ENCODE data around the gene RPL39L.
"Not testable (repeated sequence)": the region's sequence is repeated elsewhere in the genome, so short reads cannot be mapped to it uniquely, and the experiment has no call there.

Gene RPL39L
- total RNA-seq, result 2.2 to 2.9 reads per million in 2 donors

GRCh38 chr3:187139126-187139894 is at the start of gene RPL39L:
RPL39L (minus strand) TSS chr3:187139496; CDS start chr3:187121300, 18,196 bp downstream.
- peak; percentile 84 to 98 (median 86) for DNase-seq

- no peak for DNase-seq
Observed at GRCh38 chr3:187188931-187189330, 49.6 kb upstream of the RPL39L start.

DNA sequence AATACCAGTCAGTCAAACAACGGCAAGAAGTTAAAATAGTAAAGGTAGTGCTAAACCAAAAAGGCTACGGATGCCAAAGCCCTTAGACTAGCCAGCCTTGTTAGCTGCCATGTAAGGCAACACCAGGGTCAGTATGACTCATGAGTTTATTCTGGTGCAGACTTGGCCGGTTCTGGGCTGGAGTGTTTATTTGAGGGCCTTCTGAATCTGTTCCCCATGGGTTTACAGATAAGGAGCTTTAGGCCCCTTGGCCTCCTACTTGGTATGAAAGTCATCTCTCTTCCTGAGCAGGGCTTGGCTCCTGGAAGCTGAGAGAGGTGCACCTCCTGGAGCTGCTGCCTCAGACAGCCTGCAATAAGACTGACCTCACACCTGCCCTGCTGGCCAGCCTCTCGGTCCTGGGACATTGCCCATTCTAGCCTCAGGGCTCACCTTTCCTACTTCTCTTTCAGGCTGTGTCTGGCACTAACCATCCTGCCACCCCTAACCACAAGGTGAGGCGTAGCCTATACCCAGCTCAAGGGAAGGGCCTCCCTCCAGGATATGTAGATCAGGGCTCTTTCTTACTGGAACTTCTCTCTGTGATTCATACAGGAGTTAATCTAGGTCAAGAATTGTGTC is 47.6 kb upstream of the RPL39L start:
- no peak for DNase-seq

- no peak for DNase-seq
Observed at GRCh38 chr3:187186375-187186774, 47.1 kb upstream of the RPL39L start.

DNA sequence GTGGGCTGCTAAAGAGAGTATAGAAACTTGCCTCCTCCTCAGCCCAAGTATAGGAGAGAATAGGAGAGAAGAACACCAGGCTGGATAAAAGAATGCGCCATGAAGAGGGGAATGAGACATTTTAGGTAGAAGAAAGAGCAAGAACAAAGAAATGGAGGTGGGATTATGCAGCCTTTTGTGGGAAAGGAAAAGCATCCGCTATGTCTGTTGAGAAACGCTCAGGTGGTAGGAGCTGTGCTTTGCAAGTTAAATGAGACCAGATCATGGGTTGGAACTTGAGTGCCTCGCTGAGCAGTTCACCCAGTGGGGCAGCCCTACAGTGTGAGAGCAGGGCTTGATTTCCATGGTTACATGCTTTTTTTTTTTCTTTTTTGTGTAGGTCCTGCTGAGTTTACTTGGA is 46.5 kb upstream of the RPL39L start:
- no peak for DNase-seq

GRCh38 chr3:187183903-187184302 is 44.6 kb upstream of the RPL39L start:
- DNase-seq, result no peak

- peak in 1 of 5 experiments; percentile 60 for DNase-seq
Observed at GRCh38 chr3:187183210-187183862, 44.0 kb upstream of the RPL39L start.

DNA sequence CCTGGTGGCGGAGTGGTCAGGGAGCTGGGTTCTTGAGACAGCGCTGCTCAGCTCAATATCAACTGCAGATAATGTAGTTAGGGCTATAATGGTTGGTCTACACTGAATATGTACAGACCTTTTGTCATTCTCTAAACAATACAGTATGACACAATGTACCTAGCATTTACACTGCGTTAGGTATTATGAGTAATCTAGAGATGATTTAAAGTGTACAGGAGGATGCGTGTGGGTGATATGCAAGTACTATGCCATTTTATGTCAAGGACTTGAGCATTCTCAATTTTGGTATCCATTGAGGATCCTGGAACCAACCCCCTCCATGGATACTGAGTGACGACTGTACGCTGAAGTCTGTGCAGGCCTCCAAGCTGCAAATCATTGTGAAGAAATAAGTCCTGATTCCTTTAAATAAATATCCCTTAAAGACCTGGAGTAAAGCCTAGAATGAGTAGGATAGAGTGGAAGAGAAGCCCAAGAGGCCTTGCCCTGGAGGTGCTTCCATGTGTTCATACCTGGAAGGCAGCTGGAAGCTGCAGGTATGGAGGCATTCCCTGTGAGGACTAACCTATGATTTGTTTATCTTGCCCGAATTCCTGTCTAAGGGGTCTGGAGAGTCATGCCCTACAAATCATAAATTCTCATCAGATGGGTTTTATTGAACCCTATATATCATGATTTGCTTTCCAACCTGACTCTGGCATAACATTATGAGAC is 42.3 kb upstream of the RPL39L start:
- DNase-seq, result no peak

- no peak for DNase-seq
Observed at GRCh38 chr3:187172929-187173328, 33.6 kb upstream of the RPL39L start.

GRCh38 chr3:187170911-187171310 is 31.6 kb upstream of the RPL39L start:
- not testable (repeated sequence) for DNase-seq

- no peak for DNase-seq
Observed at GRCh38 chr3:187169231-187169960, 30.1 kb upstream of the RPL39L start.

- DNase-seq, result no peak
Observed at GRCh38 chr3:187167777-187168176, 28.5 kb upstream of the RPL39L start.

DNA sequence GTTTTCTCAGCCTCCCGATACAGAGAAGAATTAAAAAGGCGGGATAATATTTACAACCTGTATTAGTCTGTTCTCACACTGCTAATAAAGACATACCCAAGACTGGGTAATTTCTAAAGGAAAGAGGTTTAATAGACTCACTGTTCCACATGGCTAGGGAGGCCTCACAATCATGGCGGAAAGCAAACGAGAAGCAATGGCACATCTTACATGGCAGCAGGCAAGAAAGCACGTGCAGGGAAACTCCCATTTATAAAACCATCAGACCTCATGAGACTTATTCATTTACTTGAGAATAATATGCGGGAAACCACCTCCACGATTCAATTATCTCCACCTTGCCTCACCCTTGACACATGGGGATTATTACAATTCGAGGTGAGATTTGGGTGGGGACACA is 27.5 kb upstream of the RPL39L start:
- no peak for DNase-seq

DNA sequence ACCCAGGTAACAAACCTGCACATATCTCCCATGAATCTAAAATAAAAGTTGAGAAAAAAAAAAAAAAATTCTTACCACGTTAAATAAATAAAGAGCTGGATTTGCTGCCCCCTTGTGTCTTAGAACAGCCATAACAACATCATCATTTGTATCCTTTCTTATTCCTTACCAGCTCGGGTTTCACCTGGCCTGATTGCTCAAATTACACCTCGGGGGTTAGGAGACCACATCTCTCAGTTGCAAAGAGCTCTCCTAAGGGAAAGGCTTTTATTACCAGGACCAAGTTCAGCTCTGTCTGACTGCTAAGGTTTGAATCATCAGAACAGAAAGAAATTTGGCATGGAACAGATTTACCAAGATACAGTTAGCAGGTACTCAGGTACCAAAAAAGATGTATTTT is 25.8 kb upstream of the RPL39L start:
- peak in 3 of 5 experiments; percentile 8 to 73 (median 54) for DNase-seq

DNA sequence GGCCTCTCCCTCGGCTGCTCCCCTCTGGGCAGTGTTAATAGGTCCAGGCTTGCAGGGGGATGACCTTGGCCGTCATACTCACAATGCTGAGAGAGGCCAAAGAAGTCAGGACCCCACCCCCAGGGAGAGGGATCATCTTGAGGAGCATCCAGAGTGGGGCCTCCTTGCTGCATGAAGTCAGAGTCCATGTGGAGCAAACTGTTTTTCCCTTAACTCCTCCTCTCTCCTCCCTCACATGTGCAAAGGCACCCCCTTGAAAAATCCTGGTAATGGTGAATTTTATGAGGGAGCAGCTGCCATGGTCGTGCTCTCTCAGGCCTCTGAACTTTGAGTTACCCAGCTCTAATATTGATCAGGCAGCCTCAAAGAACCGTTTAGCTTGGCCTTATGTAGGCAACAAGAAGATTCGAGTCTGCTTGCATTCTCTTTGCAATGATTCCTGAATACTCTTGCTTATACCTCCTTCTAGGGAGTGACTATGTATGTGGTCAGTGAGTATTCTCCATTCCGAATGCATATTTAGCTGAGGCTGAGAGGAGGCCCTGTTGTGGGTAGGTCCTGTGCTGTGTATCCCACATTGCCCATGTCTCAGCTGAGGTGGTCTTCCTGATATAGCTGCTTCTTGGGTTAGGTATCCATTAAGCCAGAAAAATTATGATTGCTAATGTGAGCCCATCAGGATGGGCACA is 23.1 kb upstream of the RPL39L start:
- DNase-seq, result no peak

DNA sequence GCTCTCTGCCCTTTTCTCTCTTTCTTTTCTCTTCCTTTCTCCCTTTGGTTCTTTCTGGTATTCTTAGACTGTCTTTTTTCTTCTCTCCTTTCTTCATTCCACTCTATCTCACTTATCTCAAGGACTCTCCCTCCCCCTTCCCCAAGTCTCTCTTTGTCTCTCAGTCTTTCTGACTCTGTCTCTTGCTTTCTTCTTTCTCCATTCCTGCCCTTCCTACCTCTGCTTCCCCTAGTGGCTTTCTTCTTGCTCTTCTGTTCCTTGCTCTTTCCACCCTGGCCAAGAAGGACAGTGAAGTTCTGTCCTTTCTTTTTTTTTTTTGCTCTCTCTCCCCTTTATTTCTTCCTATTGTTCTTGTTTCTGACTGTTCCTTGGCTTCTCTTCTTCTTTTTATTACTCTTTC is 22.3 kb upstream of the RPL39L start:
- no peak for DNase-seq

- peak; percentile 27 to 66 (median 51) for DNase-seq
Observed at GRCh38 chr3:187150599-187150998, 11.3 kb upstream of the RPL39L start.

DNA sequence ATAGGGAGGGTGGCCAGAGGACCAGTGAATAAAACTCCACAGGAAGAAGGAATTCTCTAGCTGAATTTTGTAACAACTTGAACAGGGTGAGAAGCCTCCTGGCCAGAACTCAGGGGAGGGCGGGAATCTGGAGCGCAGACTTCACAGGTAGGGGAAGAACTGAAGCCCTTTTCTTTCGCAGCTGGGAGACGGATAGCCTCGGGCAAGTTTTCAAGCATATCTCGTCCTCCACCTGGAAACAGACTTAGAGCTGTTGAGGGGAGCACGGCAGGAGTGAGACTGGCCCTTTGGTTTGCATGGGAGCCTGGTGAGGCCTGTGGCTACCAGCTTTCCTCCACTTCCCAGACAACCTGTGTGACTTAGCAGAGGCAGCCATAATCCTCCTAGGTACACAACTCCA is 10.9 kb upstream of the RPL39L start:
- no peak for DNase-seq

GRCh38 chr3:187146389-187146788 is 7.1 kb upstream of the RPL39L start:
- DNase-seq, result peak in 1 of 5 experiments; percentile 25

GRCh38 chr3:187145149-187145895 is 6.0 kb upstream of the RPL39L start:
- DNase-seq, result no peak

DNA sequence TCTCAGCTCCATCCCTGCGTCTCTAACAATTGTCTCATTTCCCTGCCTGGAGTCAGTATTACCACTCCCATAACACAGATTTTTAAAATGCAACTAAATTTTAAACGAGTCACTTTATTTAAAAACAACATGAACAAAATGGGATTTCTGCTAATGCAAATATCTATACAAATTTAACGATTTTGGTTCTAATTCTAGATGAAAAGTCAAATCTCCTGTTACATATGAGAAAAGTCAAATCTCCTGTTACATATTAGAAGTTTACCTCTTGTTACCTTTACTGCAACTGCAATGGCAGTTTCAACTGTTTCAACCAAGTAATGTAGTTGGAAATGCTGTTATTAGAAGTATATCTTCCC is 578 bp upstream of the RPL39L start:
- no peak for DNase-seq
